NCI-H69 (cell line): ENCODE data around the gene REEP1.
"Not testable (repeated sequence)": the region's sequence is repeated elsewhere in the genome, so short reads cannot be mapped to it uniquely, and the experiment has no call there.

ENCODE experiments used
- DNase-seq: peaks from one replicate; lab custom pipeline; 2025; lab: John Stamatoyannopoulos, UW

REEP1 gene

DNA sequence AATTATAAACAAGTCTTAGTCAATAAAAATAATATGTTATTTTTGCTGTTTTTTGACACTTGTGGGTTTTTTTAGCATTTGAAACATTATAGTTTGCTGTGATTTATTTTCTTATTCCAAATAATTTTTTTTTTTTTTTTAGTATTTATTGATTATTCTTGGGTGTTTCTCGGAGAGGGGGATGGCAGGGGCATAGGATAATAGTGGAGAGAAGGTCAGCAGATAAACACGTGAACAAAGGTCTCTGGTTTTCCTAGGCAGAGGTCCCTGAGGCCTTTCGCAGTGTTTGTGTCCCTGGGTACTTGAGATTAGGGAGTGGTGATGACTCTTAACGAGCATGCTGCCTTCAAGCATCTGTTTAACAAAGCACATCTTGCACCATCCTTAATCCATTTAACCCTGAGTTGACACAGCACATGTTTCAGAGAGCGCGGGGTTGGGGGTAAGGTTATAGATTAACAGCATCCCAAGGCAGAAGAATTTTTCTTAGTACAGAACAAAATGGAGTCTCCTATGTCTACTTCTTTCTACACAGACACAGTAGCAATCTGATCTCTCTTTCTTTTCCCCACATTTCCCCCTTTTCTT, 8.5 kb upstream of the REEP1 start:
- DNase-seq: not testable (repeated sequence)

DNA sequence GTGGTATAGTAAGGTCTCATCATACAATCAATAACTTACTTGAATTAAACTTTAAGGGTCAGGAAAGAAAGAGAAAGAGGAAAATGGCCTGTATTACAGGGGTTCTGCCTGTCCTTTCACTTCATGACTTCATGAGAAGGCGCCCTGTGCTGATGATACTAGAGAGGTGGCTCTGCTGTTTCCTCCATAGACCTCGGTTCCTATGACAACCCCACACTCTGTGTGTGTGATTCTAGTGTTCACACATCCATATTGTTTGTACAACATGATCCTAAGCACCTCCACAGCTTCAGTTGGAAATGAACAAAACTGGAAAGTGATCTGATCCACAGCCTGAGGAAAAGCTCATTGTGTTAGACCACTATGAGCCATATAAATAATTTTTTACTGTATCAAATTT, 7.0 kb upstream of the REEP1 start:
- no peak for DNase-seq

DNA sequence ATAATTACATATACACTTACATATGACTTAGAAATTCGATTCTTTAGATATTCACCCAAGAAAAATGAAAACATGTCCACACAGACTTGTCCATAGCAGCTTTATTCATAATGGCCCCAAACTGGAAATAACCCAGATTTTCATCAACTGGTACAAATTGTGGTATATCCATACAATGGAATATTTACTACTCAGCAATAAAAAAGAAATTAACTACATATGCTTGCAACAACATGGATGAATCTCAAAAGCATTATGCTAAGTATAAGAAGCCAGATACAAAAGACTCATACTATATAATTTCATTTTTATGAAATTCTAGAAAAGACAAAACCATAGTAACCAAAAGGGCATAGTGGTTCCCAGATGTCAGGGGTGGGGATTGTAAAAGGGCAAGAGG, 5.1 kb upstream of the REEP1 start:
- DNase-seq: no peak

DNA sequence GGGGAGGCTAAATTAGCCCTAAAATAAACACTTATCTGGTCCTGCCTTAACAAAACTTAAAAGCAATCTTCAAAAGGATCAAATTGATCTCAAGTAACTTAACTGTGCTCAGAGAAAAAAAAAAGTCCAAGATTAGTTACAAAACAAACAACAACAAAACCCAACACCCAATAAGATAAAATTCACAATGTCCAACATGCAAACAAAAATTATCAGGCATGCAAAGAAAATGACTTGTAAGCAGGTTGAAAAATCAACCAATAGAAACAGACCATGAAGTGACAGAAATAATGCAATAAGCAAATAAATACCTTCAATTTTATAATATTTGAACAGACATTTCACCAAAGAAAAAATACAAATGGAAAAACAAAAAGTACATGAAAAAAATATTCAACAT, 4.0 kb upstream of the REEP1 start:
- DNase-seq: no peak

DNA sequence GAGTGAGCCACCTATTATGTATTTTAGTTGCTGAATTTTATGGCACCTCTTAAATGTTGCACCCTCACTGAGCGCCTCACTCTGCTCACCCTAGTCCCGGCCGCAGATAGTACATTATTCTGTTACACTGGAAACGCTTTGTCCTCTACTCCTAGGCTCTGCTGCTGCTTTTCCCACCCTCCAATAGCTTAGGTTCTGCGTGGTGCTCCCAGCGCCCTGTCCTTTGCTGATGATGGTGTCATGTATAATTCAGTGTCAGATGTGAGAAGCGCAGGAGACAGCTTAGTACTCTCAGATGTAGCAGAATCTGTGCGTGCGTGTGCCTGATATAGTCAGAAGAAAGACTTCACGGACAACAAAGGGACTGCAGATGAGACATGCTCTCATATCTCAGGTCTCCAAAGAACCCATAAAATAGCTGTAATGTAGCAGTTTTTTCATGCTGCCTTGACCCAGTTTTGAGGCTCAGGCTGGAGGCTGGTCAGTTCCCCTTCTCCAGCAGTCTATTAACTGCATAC, 1.4 kb upstream of the REEP1 start:
- DNase-seq: no peak

DNA sequence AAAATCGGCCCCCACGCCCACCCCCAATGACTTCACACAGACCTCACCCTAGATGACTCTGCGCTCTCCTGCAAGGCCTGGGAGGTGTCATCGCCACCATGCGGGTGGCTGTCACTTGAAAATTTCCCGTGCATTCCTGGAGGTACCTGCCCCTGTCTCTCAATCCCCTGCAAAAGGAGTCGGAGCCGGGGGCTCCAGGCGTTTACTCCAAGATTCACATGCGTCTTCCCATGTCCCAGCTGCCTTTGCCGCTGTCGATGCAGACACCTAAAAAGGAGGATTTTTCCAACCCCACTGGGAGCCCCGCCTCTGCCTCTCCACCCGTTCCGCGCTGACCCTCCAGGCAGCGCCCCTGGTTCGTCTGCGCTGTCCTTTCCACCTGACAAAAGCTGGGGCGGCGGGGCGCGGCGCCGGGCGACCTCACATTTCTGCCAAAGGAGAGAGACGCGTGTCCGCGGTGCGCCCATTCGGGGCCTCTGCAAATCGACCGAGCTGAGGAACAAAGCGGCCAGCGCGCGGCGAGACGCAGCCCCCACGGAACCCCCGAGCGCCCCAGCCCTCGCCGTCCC, 667 bp downstream of the REEP1 start:
- DNase-seq: peak; percentile 32

DNA sequence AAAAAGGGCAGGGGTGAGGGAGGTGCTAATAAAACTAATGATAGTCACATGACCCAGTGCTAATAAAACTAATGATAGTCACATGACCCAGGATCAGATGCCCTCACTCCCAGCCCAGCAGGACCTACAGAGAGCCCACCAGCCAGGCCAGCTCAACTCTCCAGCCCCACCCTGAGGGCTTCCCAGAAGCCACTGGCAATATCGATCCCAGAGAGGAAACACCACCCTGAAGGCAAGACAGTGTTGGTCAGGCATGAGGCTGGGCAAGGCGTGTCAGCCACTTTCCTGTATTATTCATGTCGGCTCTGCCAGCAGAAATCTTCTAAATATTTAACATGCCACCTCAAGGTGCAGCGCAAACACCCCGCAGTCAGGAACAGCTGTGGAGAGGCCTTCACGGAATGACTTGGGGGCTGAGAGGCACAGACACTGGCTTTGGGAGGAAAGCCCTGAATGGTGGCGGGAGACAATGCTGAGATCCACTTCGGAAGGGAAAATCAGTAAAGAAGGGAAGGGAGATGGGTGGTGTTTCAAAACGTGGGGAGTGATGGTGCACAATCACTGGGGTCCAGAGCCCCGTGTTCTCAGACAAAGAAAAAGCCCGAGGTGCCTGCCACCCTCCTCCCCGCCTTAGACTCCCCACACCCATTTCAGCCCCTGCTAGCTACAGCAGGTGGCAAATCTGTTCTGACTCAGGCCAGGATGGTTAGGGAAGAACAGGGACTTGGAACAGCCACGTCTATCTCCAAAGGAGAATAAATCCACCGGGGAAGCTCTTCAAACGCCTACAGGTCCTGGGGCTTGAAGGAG, 1.4 kb downstream of the REEP1 start:
- peak; percentile 11 for DNase-seq

DNA sequence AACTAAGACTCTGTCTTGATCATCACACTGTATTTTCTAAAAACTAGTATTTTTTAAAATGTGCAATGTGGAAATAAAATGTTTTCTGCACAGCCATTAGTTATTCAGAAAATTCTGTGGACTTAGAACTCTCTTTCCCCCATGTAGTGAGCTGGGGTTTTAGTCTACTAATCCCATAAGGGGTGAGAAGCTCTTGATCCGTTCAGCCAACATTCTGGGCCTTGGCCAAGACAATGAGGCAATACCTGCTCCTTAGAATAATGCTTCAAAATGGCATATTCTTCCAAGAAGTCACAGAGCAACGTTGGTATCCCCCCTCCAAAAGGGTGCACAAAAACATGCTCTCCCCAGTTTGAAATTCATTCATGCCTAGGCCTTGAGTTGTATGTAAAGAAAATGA, 4.0 kb downstream of the REEP1 start:
- no peak for DNase-seq

DNA sequence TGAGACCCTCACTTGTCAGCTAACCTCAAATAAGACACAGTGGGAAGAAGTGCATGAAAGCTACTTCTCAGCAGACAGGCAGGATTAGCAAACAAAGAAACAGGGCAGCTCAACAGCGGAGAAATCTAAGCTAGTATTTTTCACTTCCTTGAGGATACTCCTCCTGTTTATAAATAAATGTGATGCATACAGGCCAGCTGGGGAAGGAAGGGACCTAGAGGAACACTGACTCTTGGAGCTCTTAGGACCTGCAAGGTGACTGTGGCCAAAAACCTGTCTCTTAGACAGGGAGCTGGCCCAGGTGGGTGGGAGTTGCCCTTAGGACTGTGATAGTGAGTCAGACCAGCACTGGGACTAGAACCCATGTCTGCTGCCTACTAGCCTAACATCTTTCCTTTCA, 4.8 kb downstream of the REEP1 start:
- DNase-seq: no peak

DNA sequence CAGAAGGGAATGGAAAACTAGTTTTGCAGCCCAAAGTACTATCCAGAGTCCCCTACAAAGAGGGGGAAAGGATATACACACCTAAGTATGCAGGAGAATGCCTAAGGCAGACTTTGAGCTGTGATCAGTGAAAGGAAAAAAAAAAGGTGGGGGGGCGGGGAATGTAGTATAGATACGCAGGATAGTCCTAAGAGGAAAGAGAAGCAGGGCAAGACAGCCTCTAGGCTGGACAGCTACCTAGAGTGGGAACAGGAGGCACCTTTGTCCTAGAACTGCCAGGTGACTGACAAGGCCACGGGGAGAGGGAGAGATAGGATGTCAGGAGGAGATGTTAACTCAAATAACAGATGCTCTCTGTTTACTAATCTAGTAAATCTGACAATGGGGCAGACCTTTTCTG, 6.0 kb downstream of the REEP1 start:
- peak; percentile 13 for DNase-seq

DNA sequence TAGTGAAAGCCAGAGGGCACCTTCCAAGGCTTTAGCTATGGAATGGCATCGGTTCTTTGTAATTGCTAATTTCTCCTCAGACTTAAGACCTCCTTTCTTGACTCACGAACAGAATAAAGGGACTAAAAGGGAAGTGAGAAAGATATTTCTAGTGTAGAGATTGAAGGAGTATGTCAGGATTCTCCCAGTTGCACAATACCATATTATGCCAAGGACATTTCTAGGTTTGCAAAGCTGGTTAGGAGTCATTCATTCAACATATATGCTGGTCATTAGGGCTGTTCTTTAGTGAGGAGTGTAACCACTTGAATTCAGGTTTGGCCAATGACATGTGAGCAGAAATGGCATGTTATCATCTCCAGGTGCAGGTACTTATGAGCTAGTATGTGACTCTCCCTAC, 7.4 kb downstream of the REEP1 start:
- no peak for DNase-seq

DNA sequence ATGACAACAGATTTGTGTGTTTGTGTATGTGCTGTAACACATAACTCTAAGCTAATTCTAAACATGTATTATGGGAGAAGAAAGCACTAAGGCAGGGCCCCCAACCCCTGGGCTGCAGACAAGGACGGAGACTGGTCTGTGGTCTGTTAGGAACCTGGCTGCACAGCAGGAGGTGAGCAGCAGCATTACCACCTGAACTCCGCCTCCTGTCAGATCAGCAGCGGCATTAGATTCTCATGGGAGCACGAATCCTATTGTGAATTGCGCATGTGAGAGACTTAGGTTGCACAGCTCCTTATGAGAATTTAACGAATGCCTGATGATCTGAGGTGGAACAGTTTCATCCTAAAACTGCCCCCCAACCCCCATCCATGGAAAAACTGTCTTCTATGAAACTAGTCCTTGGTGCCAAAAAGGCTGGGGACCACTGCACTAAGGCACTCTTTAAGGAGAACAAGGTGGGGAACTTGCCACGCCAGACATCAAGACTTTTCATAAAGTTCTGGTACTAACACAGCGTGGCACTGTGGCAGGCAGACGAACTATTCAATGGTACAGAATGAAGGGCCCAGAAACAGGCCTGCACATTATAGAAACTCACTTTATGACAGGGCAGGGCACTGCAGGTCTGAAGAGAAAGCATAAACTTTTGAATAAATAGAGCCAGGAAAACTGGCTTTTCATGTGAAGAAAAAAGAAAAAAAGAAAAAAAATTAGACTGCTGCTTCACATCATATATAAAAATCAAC, 14.0 kb downstream of the REEP1 start:
- DNase-seq: peak; percentile 44

DNA sequence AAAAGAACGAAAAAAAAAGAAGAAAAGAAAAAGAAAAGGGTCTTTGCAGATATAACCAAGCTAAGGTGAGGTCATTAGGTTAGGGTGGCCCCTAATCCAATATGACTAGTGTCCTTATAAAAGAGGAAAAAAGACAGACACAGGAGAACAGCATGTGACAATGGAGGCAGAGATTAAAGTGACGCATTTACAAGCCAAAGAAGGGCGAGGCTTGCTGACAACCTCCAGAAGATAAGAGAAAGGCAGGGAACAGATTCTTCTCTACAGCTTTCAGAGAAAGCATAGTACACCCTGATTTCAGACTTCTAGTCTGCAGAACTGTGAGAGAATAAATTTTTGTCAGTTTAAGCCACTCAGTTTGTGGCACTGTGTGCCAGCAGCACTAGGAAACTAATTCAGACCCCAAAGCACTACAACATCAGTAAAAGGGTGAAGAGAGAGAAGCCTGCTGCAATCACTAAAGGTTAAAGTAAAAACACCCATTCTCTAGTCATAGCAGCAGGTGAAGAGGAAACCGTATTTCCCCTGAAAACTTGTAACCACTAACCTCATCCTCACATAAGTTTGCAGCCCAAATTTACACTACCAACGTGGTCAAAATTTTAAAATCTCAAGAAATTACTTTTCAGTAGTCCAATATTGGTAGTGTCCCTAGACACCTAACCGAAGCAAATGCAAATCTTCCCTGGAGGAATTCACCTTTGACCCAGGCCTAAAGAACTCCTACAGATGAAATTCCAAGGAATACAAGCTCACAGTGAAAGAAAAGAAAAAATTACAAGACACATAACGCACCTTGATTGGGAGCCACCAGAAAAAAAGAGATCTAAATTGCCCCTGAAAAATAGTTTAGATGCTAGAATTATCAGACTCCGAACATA, 17.5 kb downstream of the REEP1 start:
- DNase-seq: no peak

DNA sequence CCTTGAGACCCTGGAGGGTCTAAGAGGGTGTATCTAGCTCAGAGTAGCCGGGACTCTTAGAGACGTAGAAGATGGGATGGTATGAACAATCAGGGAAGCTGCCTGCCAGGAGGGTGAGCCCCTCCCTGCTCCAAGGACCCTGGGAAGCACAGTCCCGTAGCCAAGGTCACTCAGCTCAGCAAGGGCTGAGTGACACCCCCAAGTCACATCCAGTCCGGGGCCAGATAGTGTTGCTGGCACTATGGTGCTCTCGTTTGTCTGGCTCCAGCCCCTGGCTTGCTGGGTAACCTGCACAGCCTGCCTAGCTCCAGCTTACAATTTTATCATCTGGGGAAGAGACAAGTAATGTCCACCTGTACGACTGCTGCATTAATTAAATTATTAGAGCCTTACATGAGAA, 22.3 kb downstream of the REEP1 start:
- no peak for DNase-seq

DNA sequence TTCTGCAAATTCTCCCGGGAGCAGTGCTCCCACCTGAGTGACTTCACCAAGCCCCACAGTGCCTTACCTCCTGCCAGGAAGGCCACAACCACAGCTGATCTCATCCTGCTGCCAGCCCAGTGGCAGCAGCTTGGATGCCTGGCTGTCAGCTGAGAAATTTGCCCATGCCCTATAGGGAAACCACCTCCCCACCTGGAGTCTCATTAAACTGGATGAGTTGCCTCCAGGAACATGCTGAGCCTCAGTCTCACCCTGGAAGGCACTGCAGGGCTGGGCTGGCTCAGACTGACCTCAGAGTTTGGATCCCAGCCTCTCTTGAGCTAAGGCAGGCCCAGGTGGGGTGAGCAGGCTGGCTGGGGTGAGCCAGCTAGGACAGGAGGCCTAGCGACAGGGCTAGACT, 23.3 kb downstream of the REEP1 start:
- no peak for DNase-seq

DNA sequence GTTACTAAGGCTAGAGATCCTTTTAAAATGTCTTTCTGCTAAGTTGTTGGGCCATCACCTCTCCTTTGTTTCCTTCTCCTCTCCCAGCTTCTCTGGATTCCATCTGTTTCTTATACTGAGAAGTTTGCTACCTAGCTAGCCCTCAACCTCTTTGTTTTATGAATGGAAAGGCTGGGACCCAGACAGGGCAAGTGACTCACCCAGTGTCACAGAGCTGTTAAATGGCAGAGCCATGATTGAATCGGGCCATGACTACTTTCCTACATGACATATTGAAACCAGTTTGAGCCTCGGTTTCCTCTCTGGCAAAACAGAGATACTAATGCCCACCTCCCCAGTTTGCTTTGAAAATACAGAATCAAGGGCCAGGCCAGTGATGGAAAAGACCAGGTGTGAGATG, 24.1 kb downstream of the REEP1 start:
- DNase-seq: no peak

DNA sequence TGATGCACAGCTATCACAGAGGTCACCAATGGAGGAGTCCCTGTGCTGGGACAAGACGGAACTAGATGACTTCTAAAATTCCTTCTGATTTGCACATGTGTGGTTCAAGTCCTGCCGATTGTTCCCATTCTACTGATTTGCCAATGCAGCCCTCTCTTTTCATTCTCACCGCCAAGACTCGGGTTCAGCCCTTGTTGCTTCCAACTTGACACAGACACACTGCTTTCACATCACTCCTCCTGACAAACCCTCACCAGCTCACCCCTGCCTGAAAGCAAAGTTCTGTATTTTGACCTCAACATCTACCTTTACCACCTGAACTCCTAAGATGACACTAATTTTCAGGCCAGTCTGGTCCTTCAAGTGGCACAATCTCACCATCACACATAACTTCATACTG, 25.5 kb downstream of the REEP1 start:
- no peak for DNase-seq

DNA sequence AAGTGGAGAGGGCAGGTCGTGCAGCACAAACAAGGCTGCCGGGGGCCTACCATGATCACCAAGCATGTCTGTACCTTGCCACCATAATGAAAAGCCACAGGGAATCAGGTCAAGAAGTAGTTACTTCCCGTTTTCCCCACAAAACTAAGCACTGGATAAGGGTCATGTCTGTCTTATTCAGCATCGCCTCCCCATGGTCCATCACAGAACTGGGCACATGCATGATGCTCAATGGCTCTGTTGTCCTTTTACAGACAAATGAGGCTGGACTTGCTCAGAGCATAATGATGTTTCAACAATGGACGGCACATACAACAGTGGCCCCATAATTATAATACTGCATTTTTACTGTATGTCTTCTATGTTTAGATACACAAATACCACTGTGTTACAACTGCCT, 27.5 kb downstream of the REEP1 start:
- no peak for DNase-seq

DNA sequence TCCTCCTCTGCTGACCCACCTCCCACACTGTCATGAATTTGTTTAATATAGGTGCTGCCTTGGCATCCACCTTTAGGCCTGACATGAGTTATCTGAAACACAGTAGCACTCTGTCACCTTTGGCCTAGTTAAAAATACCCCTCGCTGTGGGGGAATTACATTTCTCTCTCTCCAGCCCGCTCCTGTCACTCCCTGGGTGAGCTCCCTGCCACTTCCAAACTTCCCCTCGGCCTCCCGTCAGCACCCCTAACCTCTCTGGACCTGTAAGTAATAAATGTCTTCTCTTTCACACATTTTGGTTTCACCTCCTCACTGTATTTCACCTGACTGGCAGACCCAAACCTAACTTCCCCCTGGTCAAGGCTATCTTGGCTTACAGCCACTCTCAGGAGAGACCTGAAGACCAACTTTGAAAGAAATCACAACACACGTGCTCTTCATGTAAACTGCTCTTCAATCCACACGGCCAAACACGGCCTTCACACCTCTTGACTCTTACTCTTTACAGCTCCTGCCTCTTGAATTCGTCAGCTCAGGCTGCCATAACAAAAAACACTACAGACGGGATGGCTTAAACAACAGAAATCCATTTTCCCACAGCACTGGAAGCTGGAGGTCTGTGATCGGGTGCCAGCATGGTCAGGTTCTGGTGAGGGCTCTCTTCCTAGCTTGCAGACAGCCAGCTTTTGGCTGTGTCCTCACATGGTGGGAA, 28.3 kb downstream of the REEP1 start:
- DNase-seq: no peak

DNA sequence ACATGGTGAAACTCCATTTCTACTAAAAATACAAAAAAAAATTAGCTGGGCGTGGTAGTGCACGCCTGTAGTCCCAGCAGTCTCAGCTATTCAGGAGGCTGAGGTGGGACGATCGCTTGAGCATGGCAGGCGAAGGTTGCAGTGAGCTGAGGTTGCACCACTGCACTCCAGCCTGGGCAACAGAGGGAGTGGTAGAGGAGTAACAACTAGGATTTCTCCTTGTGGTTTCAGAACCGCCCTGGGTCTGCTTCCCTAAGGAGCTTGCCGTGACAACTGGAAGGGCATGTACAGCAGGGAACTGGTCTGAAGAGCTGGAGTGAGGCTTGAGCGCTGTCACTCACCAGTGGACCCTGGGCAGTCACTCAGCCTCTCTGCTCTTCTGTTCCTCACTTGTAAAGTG, 29.1 kb downstream of the REEP1 start:
- DNase-seq: no peak

DNA sequence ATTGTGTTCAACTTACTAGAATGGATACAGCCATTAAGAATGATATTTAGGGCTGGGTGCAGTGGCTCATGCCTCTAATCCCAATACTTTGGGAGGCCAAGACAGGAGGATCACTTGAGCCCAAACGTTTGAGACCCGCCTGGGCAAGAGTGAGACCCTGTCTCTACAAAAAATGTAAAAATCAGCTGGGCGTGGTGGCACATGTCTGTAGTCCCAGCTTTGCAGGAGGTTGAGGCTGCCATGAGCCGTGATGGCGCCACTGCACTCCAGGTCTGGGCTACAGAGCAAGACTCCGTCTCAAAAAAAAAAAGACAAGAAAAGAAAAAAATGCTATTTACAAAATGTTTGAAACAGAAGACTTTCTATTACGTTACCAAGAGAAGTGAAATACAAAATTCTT, 30.0 kb downstream of the REEP1 start:
- no peak for DNase-seq
